Activated CD8-positive, alpha-beta memory T cell treated with anti-CD3 and anti-CD28 coated beads, Interleukin-2, amount 50 U/mL, for 4 hours (primary cell): ENCODE measurements around the gene MRFAP1.

ENCODE experiments used
- DNase-seq: peaks from one replicate; pipeline ENCODE4 v3.0.0-alpha.2; 2020

MRFAP1 gene

GRCh38 chr4:6640292-6641163 is at the start of gene MRFAP1:
Gene MRFAP1 (plus strand): TSS chr4:6640685. CDS start chr4:6640863, 178 bp downstream.
- DNase-seq: peak; percentile 94

DNA sequence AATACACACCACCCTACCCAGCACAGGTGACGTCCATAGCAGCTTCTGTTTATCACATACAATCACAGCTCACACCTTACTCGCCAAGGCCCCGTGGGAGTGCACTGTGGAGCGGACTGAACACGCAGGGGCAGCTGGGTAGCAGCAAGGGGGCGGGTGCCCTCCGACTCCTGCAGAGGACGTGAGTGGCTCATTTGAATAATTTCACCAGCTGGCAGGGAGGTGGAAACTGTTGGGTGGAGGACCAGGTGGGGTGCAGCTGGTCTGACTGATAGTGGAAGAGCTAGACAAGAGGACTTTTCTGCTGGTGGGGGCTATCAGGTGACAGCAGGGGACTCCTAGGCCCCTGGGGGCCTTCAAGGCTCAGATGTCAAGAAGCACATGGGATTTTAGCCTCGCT is 49.2 kb upstream of the MRFAP1 start:
- no peak for DNase-seq

- no peak for DNase-seq
These were observed 48.7 kb upstream of the MRFAP1 start for GRCh38 chr4:6591781-6592180.

DNA sequence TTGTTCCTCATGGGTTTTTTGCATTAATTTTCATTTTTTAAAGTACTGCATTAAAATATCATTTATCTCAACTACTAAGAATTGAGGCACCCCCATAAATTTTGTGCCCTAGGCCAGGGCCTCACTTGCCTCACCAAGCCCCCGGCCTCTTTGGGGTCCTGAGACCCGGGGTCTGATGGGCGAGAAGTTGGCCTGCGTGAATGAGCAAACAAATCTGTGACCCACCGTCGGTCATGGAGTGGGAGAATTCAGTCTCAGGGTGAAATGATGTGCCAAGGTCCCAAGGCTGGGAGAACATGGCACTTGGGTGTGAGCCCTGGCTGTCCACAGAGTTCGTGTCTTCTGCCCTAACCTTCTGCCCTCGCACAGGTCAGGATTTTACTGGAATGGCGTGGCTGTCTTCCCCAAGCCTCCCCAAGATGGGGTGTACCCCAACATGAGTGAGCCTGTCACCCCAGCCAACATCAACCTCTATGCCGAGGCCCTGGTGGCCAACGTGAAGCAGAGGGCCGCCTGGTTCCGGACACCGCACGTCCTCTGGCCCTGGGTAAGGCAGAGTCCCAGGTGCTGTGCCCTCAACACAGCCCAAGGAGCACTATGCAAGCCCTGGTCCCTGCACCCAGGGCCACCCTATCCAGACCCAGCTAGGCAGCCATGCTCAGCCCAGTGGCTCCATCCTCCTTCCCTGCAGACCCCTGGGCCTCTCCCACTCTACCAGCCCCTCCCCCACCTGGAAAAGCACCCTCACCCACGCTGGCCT is 47.5 kb upstream of the MRFAP1 start:
- DNase-seq: no peak

- DNase-seq: no peak
These were observed 46.1 kb upstream of the MRFAP1 start for GRCh38 chr4:6594341-6594740.

GRCh38 chr4:6594826-6595355 is 45.6 kb upstream of the MRFAP1 start:
- DNase-seq: no peak

GRCh38 chr4:6595897-6596537 is 44.5 kb upstream of the MRFAP1 start:
- DNase-seq: no peak

DNA sequence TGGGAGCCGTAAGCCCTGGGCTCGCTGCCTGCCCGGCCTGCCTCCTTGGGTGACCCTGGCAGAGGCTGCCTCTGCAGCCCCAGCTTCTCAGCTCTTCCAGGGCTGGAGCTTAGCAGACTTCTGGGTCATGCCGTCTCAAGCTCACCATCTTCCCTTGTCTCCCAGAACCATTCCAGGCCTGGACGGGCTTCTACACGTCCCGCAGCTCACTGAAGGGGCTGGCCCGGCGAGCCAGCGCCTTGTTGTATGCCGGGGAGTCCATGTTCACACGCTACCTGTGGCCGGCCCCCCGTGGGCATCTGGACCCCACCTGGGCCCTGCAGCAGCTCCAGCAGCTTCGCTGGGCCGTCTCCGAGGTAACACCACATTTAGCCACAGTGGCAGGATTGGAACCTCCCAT is 43.5 kb upstream of the MRFAP1 start:
- no peak for DNase-seq

DNA sequence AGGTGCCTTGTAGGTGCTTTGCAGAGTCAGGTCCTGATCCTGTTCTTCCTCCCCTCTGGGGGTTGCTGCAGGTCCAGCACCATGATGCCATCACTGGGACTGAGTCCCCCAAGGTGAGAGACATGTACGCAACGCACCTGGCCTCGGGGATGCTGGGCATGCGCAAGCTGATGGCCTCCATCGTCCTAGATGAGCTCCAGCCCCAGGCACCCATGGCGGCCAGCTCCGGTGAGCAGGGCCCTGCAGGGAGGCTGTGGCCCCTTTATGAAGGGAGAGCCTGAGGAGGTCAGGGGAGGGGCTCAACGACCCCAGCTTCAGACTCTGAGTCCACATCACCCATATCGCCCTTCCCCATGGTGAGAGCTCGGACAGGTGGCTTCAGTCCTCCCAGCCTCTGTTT is 42.4 kb upstream of the MRFAP1 start:
- no peak for DNase-seq

- no peak for DNase-seq
These were observed 41.8 kb upstream of the MRFAP1 start for GRCh38 chr4:6598641-6599040.

GRCh38 chr4:6601661-6602250 is 38.7 kb upstream of the MRFAP1 start:
- DNase-seq: no peak

DNA sequence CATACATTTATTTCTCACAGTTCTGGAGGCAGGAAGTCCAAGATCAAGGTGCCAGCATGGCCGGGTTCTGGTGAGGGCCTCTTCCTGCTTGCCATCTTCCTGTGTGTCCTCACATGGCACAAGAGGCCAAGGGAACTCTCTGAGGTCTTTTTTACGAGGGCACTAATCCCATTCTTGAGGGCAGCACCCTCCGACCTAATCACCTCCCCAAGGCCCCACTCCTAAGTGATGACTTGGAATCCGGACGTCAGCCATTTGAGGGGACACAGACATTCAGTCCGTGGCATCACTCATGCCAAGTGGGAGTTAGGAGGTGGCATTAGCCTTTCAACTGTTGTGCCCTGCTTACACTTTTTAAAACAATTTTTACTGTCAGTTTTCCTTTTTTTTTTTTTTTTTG is 38.2 kb upstream of the MRFAP1 start:
- no peak for DNase-seq

DNA sequence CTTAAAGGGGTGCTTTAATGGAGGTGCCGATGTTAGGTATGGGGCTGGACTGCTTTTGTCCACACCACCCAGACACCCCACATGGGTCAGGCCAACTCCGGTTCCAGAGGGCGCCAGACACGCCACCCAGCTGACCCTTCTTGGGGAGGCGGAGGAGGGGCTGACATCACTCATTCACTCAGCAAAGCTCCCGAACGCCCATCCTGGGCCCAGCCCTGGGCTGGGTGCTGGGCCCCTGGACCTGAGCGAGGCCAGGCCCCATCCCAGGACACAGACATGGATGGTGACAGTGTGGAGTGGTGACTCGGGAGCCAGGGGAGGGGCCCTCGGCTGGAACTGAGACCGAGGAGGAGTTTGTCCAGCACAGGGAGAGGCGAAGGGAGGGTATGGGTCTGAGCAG is 37.4 kb upstream of the MRFAP1 start:
- DNase-seq: no peak

GRCh38 chr4:6605114-6605513 is 35.4 kb upstream of the MRFAP1 start:
- DNase-seq: no peak

GRCh38 chr4:6605605-6606004 is 34.9 kb upstream of the MRFAP1 start:
- DNase-seq: no peak

GRCh38 chr4:6606465-6607235 is 33.8 kb upstream of the MRFAP1 start:
- no peak for DNase-seq

- no peak for DNase-seq
These were observed 33.0 kb upstream of the MRFAP1 start for GRCh38 chr4:6607368-6608055.

DNA sequence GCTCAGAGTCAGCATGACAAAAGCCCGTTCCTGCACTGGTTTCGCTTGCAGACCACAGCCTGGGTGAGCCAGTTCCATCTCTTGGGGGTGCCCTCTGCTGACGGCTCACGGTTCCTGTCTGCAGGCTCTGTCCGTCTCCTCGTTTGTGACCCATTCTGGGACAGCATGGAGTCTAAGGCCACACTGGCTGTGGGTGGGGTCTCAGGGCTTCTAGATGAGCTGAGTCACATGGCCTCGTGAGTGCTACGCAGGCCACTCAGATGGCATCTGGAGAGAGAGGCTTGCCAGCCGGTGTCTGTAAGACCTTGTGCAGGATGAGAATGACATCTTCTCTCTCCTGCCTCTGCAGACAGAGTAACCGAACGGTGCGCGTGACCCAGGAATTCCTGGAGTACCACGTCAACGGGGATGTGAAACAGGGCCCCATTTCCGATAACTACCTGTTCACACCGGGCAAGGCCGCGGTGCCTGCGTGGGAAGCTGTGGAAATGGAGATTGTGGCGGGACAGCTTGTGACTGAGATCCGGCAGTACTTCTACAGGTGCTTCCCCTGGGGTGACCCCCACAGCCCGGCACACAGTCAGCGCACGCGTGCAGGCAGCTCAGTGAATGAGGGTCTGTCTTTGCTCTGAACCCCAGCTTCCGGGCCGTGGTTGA is 31.6 kb upstream of the MRFAP1 start:
- DNase-seq: no peak

DNA sequence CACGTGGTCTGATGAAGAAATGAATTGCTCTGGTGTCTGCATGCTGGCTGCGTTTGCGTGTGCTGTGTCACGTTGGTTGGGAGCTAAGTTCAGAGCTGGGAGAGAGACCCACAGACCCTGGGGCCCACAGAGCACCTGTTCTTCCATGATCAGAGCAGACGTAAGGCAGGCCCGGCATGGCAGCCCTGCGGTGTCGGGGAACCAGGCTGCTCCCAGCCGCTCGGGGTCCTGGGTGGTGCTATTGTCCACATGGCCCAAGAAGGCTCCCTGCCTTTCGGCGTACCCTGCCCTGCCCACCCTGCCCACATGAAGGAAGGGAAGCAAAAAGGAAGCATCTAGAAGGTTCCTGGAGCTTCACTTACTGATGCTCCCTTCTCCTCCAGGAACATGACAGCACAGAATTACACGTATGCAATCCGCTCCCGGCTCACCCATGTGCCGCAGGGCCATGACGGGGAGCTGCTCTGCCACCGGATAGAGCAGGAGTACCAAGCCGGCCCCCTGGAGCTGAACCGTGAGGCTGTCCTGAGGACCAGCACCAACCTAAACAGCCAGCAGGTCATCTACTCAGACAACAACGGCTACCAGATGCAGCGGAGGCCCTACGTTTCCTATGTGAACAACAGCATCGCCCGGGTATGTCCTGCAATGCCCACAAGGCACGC is 30.9 kb upstream of the MRFAP1 start:
- DNase-seq: no peak

- no peak for DNase-seq
These were observed 29.5 kb upstream of the MRFAP1 start for GRCh38 chr4:6610856-6611430.
